HCT116 (cell line): ENCODE data around the gene BPIFB3. TPM values are rescaled to one million over a fixed set of nuclear protein-coding genes. Genes with fewer than 3 reads are reported as not detected.

Experiments used
- ATAC-seq: fragments of 200-7000 bp; cut with Tn5 transposase; 2 replicates; pipeline ENCODE4 v1.9.1; 2020; ENCODE audit warnings: mild to moderate bottlenecking, moderate library complexity
- BruUV-seq: library from RNA; stranded (reverse); fragments of 400-500 nt; replicated peaks from 2 replicates; lab custom pipeline; 2021; lab: Mats Ljungman, UMichigan
- CTCF ChIA-PET: fragments of 300-600 bp; sonication (Branson Sonifier 250); formaldehyde crosslinking; loops from one replicate; lab custom pipeline; 2021; ENCODE audit warnings: antibody characterized with exemption; lab: Charles Lee
- POLR2A ChIA-PET: fragments of 300-600, 350-600 bp; sonication (Branson Sonifier 250); formaldehyde crosslinking; loops from one replicate; lab custom pipeline; 2021; ENCODE audit warnings: antibody characterized with exemption; lab: Charles Lee
- RAD21 ChIA-PET, 2 experiments: fragments of 300-600 bp; sonication (Branson Sonifier 250); formaldehyde crosslinking; loops; one replicate each; lab custom pipeline; 2023; ENCODE audit warnings: low total read pairs in 2 of 2; ENCODE audit not compliant: uncharacterized antibody in 2 of 2, unreplicated experiment in 2 of 2, low non-redundant PET in 1 of 2; lab: Charles Lee
- DNase-seq: peaks from one replicate; pipeline ENCODE4 v3.0.0-alpha.2; 2010; ENCODE audit warnings: low read depth, low spot score
- H2AFZ ChIP-seq: fragments of 200-600 bp; shearing (Covaris generic), sonication (generic); 2 replicates; pipeline ENCODE4 v1.6.1; 2017; ENCODE audit warnings: low read depth, mixed run types, mixed read lengths, antibody characterized with exemption, low read length; ENCODE audit not compliant: poor library complexity, severe bottlenecking
- H3K27ac ChIP-seq: 2 replicates; pipeline ENCODE4 v1.5.1; 2012; ENCODE audit warnings: low read depth, low read length
- H3K27me3 ChIP-seq: fragments of 200-600 bp; sonication (generic); 2 replicates; pipeline ENCODE4 v1.6.1; 2016; ENCODE audit warnings: mixed run types, low read length, mixed read lengths; ENCODE audit not compliant: insufficient read depth
- H3K36me3 ChIP-seq, 2 experiments: fragments of 200-500 bp in 1 of 2; fragments of 200-600 bp in 1 of 2; sonication (Bioruptor generic) in 1 of 2; sonication (generic) in 1 of 2; 2 replicates each; pipeline versions ENCODE4 v1.5.1 to v1.6.1; 2014 to 2016; ENCODE audit warnings: low read length in 2 of 2, inconsistent platforms in 1 of 2, mixed read lengths in 1 of 2, mixed run types in 1 of 2; ENCODE audit not compliant: insufficient read depth in 2 of 2, control insufficient read depth in 1 of 2
- H3K4me1 ChIP-seq, 2 experiments: fragments of 200-600 bp in 1 of 2; sonication (generic) in 1 of 2; 2 replicates each; pipeline versions ENCODE4 v1.5.1 to v1.6.1; 2012 to 2017; ENCODE audit warnings: low read length in 2 of 2, inconsistent platforms in 1 of 2, mild to moderate bottlenecking in 1 of 2, mixed read lengths in 1 of 2, mixed run types in 1 of 2, moderate library complexity in 1 of 2; ENCODE audit not compliant: insufficient read depth in 2 of 2, control insufficient read depth in 1 of 2
- H3K4me2 ChIP-seq: fragments of 200-600 bp; sonication (generic); 2 replicates; pipeline ENCODE4 v1.6.1; 2017; ENCODE audit warnings: mixed run types, low read length, mixed read lengths
- H3K4me3 ChIP-seq, 2 experiments: fragments of 200-600 bp in 1 of 2; sonication (generic) in 1 of 2; replicated peaks in 1 of 2; 2 replicates each; pipeline ENCODE4 v1.5.1; 2011 to 2016; ENCODE audit warnings: low read length in 2 of 2, control low read depth in 1 of 2, low read depth in 1 of 2, mild to moderate bottlenecking in 1 of 2, mixed read lengths in 1 of 2, mixed run types in 1 of 2
- H3K79me2 ChIP-seq: fragments of 200-600 bp; sonication (generic); 2 replicates; pipeline ENCODE4 v1.6.1; 2017; ENCODE audit warnings: mild to moderate bottlenecking, mixed run types, low read length, moderate library complexity, mixed read lengths; ENCODE audit not compliant: insufficient read depth
- H3K9ac ChIP-seq: fragments of 200-600 bp; sonication (generic); 2 replicates; pipeline ENCODE4 v1.6.1; 2016; ENCODE audit warnings: low read length, mixed read lengths
- H3K9me2 ChIP-seq: fragments of 200-600 bp; sonication (generic), shearing (Covaris generic); 2 replicates; pipeline ENCODE4 v1.6.1; 2017; ENCODE audit warnings: mixed run types, mild to moderate bottlenecking, moderate library complexity; ENCODE audit not compliant: insufficient read depth
- H3K9me3 ChIP-seq, 2 experiments: fragments of 200-500 bp in 1 of 2; fragments of 200-600 bp in 1 of 2; sonication (Bioruptor generic) in 1 of 2; sonication (generic) in 1 of 2; 2 replicates each; pipeline ENCODE4 v1.6.1; 2014 to 2017; ENCODE audit warnings: low read length in 2 of 2, mixed read lengths in 2 of 2, inconsistent platforms in 1 of 2, low read depth in 1 of 2, mild to moderate bottlenecking in 1 of 2, mixed run types in 1 of 2, moderate library complexity in 1 of 2; ENCODE audit not compliant: control insufficient read depth in 1 of 2, insufficient read depth in 1 of 2
- H4K20me1 ChIP-seq: fragments of 200-600 bp; sonication (generic), shearing (Covaris generic); 2 replicates; pipeline ENCODE4 v1.6.1; 2017; ENCODE audit warnings: mixed run types, mild to moderate bottlenecking, moderate library complexity; ENCODE audit not compliant: insufficient read depth
- ATF3 ChIP-seq: IDR thresholded peaks from 2 replicates; pipeline ENCODE4 v1.6.1; 2012
- CBX3 ChIP-seq: IDR thresholded peaks from 2 replicates; pipeline ENCODE4 v1.6.1; 2012; ENCODE audit warnings: low read depth
- CEBPB ChIP-seq: IDR thresholded peaks from 2 replicates; pipeline ENCODE4 v1.6.1; 2012; ENCODE audit warnings: low read depth
- CTCF ChIP-seq, 3 experiments: fragments of 200-600 bp in 1 of 3; sonication (generic) in 1 of 3; IDR thresholded peaks in 2 of 3; conservative IDR thresholded peaks in 1 of 3; 2 replicates each; pipeline ENCODE4 v1.5.1; 2012 to 2017; ENCODE audit warnings: low read depth in 2 of 3, low read length in 2 of 3, antibody characterized with exemption in 1 of 3, borderline replicate concordance in 1 of 3, control low read depth in 1 of 3, mild to moderate bottlenecking in 1 of 3, mixed read lengths in 1 of 3, mixed run types in 1 of 3, moderate library complexity in 1 of 3; ENCODE audit not compliant: insufficient read depth in 1 of 3
- EGR1 ChIP-seq: IDR thresholded peaks from 2 replicates; pipeline ENCODE4 v1.6.1; 2012; ENCODE audit warnings: low read depth
- EZH2 ChIP-seq: fragments of 200-600 bp; sonication (generic); IDR thresholded peaks from 2 replicates; pipeline ENCODE4 v1.6.1; 2017; ENCODE audit warnings: antibody characterized with exemption, mixed run types
- EZH2phosphoT487 ChIP-seq: fragments of 200-600 bp; IDR thresholded peaks from 2 replicates; pipeline ENCODE4 v1.6.1; 2018; ENCODE audit warnings: antibody characterized with exemption, borderline replicate concordance
- FOSL1 ChIP-seq: IDR thresholded peaks from 2 replicates; pipeline ENCODE4 v1.6.1; 2012; ENCODE audit warnings: low read depth
- JUND ChIP-seq: IDR thresholded peaks from 2 replicates; pipeline ENCODE4 v1.6.1; 2012
- MAX ChIP-seq: IDR thresholded peaks from 2 replicates; pipeline ENCODE4 v1.6.1; 2012
- POLR2A ChIP-seq: IDR thresholded peaks from 2 replicates; pipeline ENCODE4 v1.7.0; 2011; ENCODE audit warnings: borderline replicate concordance; ENCODE audit not compliant: insufficient read depth, insufficient read length; ENCODE audit errors: extremely low read depth
- POLR2AphosphoS5 ChIP-seq: IDR thresholded peaks from 2 replicates; pipeline ENCODE4 v1.6.1; 2011; ENCODE audit warnings: mild to moderate bottlenecking, low read depth, low read length, moderate library complexity
- REST ChIP-seq: IDR thresholded peaks from 2 replicates; pipeline ENCODE4 v1.6.1; 2012; ENCODE audit warnings: low read depth
- SIN3A ChIP-seq: IDR thresholded peaks from 2 replicates; pipeline ENCODE4 v1.6.1; 2012; ENCODE audit warnings: low read depth
- SP1 ChIP-seq: IDR thresholded peaks from 2 replicates; pipeline ENCODE4 v1.6.1; 2012; ENCODE audit warnings: low read depth
- SRF ChIP-seq: IDR thresholded peaks from 2 replicates; pipeline ENCODE4 v1.6.1; 2012; ENCODE audit warnings: low read depth
- TCF7L2 ChIP-seq: IDR thresholded peaks from 2 replicates; pipeline ENCODE4 v1.7.0; 2011; ENCODE audit warnings: borderline replicate concordance, inconsistent platforms; ENCODE audit not compliant: insufficient read depth, insufficient read length; ENCODE audit errors: extremely low read depth
- YY1 ChIP-seq: IDR thresholded peaks from 2 replicates; pipeline ENCODE4 v1.6.1; 2011; ENCODE audit warnings: low read length, low read depth, moderate library complexity, mild to moderate bottlenecking; ENCODE audit not compliant: insufficient replicate concordance; ENCODE audit errors: extremely low read depth
- ZBTB33 ChIP-seq: IDR thresholded peaks from 2 replicates; pipeline ENCODE4 v1.6.1; 2011; ENCODE audit warnings: mild to moderate bottlenecking, low read length, moderate library complexity; ENCODE audit not compliant: insufficient replicate concordance; ENCODE audit errors: extremely low read depth
- ZNF274 ChIP-seq: fragments of 200-500 bp; sonication (Bioruptor generic); IDR thresholded peaks from 2 replicates; pipeline ENCODE4 v1.6.1; 2014; ENCODE audit warnings: mild to moderate bottlenecking, low read depth, low read length, inconsistent platforms
- intact Hi-C: fragments of 100-400 bp; cut with micrococcal nuclease; formaldehyde crosslinking; loops from 2 replicates; pipeline ENCODE4 v1.10.0; 2022
- total RNA-seq: library from RNA; stranded (reverse); gene quantifications from one replicate; pipeline ENCODE4 v1.2.1, GENCODE V29; 2021; ENCODE audit not compliant: unreplicated experiment

BPIFB3 gene
- total RNA-seq, 1 experiment from 2014 or later, result not detected

GRCh38 chr20:33105316-33105924, 51.7 kb downstream of the BPIFB3 start:
- intact Hi-C loops, result no loop called here
- no peaks in the 10 kb centered on the region for H3K9me3 ChIP-seq
- no peaks in the 10 kb centered on the region for H3K36me3 ChIP-seq
- no peaks in the 10 kb centered on the region for H3K9me2 ChIP-seq
- BruUV-seq, result no TSS peak
- CTCF ChIA-PET, result interaction anchor here (1.0 kb wide), 1 partner anchor 9 kb away, joined by 3 read pairs; no protein-coding TSS in a partner anchor
- ATAC-seq (no peak), DNase-seq (no peak)
- no peaks in the 10 kb centered on the region for H3K4me1 ChIP-seq
- H3K9ac ChIP-seq, result no peak overlapping the region
- H3K27me3 ChIP-seq, result no peaks in the 10 kb centered on the region
- no peaks in the 10 kb centered on the region for H3K79me2 ChIP-seq
- TF ChIP-seq REST, result no peak
- TF ChIP-seq SP1, result no peak
- TF ChIP-seq JUND, result no peak
- TF ChIP-seq TCF7L2, result no peak
- no peak for TF ChIP-seq ZBTB33
- no peak for TF ChIP-seq POLR2A
- TF ChIP-seq FOSL1, result no peak
- no peak for TF ChIP-seq EZH2
- TF ChIP-seq POLR2AphosphoS5, result no peak
- no peak for TF ChIP-seq CTCF (IDR thresholded peaks at IDR 0.05 in 2 of 3, conservative IDR thresholded peaks at IDR 0.05 in 1 of 3; ENCODE audit: borderline replicate concordance in 1 of 3, insufficient read depth in 1 of 3, low read depth in 2 of 3, low read length in 2 of 3)
- no peak for TF ChIP-seq YY1
- TF ChIP-seq SRF, result no peak
- TF ChIP-seq EGR1, result no peak
- TF ChIP-seq EZH2phosphoT487, result no peak
- no peak for TF ChIP-seq CEBPB
- no peak for TF ChIP-seq SIN3A
- TF ChIP-seq ATF3, result no peak
- no peak for TF ChIP-seq MAX
- TF ChIP-seq CBX3, result no peak
- no peak for TF ChIP-seq ZNF274
- RAD21 ChIA-PET, result no interaction called here
- no peaks in the 10 kb centered on the region for H4K20me1 ChIP-seq
- no peak overlapping the region for H2AFZ ChIP-seq
- no peak overlapping the region for H3K4me2 ChIP-seq
- POLR2A ChIA-PET, result interaction anchor here (0.6 kb wide), 1 partner anchor 1064 kb away, joined by 3 read pairs; no protein-coding TSS in a partner anchor
- H3K27ac ChIP-seq, result no peak overlapping the region
- H3K4me3 ChIP-seq, result no peak overlapping the region
